NCI-H510A treated with DMSO at 0.1 percent for 48 hours (cell line): Measurements from ENCODE around the gene ROBO1.
A peak's percentile ranks its signal among the peaks of the same experiment; 100 is the strongest.
"Not testable (repeated sequence)": the region's sequence is repeated elsewhere in the genome, so short reads cannot be mapped to it uniquely, and the experiment has no call there.

Experiments
- DNase-seq: peaks from one replicate; lab custom pipeline; 2025; lab: John Stamatoyannopoulos, UW

The ROBO1 gene

GRCh38 chr3:79767905-79768267 is at the start of gene ROBO1:
ROBO1 (minus strand) TSS chr3:79767998.
- DNase-seq = peak; percentile 5

DNA sequence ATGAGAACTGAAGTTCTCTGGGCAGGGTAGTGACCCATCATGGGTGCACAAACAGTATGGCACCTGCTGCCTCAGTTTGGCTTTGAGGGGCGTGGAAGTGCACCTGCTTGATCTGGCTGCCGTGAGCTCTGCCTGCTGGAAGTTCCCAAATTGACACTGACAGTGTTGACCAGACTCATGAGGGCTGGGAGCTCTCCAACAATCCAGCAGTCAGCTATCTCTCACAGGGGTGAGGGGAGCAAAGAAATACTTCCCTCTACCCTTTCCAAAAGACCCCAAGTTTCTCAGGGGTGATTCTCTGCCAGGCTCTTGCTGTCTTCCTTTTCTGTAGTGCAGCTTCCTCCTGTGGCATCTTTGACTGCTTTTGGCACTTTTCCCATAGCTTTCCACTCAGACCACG is 49.4 kb upstream of the ROBO1 start:
- no peak for DNase-seq

GRCh38 chr3:79815478-79815877 is 47.7 kb upstream of the ROBO1 start:
- DNase-seq = no peak

GRCh38 chr3:79810581-79810980 is 42.8 kb upstream of the ROBO1 start:
- no peak for DNase-seq

GRCh38 chr3:79810092-79810491 is 42.3 kb upstream of the ROBO1 start:
- DNase-seq = no peak

- no peak for DNase-seq
Measured at GRCh38 chr3:79809106-79809505, 41.3 kb upstream of the ROBO1 start.

DNA sequence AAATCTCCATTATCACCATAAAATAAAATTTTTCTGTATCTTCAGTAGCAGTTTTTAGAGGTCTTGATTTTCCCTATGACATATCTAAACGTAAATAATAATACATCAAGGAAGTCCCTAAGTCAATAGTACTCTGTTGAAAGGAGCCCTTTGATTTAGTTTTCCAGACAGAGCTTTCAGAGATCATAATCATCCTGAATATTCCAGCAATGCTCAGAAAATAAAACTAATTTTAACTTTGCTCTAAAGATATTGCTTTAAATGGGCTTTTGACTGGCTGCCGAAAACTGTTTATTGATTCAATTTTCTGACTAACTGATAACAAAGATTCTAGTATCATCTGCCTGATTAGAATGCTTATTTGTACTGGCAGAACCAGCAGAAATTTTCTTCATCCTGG is 40.7 kb upstream of the ROBO1 start:
- DNase-seq = no peak

DNA sequence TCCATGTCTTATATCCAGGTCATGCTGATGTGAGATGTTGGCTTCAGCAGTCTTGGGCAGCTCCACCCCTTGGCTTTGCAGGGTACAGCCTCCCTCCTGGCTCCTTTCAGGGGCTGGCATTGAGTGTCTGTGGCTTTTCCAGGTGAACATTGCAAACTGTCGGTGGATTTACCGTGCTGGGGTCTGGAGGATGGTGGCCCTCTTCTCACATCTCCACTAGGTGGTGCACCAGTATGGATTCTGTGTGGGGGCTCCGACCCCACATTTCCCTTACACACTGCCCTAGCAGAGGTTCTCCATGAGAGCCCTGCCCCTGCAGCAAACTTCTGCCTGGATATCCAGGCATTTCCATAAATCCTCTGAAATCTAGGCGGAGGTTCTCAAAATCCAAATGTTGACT is 22.4 kb upstream of the ROBO1 start:
- not testable (repeated sequence) for DNase-seq

DNA sequence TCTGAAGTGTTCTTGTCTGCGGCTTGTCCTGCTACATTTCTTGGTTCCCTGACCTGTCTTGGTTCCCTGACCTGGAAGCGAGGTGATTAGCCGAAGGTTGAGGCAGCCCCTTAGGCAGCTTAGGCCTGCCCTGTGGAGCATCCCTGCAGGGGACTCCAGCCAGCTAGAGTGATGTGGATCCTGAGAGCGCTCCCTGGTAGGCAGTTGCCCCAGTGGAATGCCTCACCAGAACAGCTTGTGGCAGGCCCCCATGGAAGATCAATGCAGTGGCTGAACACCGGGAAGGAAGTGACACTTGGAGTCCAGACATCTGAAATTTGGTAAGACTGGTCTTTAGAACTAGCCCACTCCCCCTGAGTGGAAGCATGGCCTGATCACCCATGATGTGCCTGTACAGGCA is 5.5 kb upstream of the ROBO1 start:
- DNase-seq = no peak

DNA sequence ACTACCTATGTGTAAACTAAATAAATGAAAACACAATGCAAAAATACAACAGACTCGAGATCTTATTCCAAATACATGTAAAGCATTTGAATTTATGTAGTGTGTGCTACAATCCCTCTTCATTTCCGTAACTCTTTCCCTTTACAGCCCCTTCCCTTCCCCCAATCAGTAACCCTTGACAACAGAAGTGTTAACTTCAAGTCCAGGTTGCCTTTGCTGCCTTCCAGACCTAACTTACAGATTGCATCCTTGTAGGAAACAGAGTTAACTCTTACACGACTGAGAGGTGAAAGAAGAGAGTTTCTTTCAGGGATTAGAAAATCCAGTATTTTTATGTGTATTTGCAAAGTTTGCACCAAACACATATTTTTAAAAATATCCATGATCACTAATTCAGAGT is 1.4 kb upstream of the ROBO1 start:
- DNase-seq = no peak

GRCh38 chr3:79767194-79767904 is 449 bp downstream of the ROBO1 start:
- no peak for DNase-seq

DNA sequence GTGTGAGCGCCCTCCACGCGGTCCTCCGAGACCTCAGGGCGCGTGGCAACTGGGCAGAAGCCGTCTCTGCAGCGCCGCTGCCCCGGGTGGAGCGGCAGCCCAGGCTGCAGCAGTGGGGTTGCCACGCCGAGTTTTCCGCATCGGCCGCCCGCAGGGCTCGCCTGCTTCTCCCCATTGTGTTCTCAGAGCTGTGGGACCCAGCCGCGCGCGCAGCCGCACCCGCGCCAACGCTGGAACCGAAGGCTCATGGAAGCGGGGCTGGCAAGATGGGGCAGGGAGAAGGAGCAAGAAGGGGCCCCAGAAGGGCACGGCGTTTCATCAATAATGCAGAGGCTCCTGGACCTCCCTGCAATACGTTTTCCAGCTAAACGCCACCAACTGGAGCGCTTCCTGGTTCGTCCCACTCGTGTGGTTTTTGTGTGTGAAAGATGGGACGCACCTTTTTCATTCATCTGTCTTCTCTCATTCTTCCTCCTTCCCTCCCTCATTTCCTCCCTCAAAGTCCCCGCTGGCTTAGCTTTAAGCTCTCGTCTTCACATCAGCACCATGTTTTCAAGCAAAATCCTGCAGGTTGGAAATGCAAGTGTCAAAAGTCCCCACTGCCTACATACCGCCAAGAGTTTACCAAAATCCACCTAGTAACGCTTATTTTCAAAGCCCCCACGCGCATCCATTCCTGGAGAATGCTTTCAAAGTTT is 1.2 kb downstream of the ROBO1 start:
- no peak for DNase-seq

DNA sequence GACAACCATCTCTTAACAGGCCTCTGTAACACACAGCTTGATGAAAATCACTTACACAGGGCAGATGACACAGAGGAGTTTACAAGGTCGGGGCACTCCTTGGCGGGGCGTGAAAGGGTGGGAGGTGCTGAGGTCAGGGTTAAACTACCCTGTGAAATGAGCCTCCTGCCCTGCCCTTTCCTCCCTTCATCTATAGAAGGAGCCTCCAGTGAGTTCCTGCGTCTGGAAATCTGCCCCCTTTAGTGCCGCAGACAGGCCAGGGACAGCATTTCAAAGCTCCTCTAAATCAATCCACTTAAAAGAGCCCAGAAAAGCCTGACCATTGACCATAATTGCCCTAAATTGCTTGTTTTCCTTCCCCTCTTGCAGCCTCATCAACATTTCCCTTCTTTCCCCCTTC is 1.9 kb downstream of the ROBO1 start:
- no peak for DNase-seq

DNA sequence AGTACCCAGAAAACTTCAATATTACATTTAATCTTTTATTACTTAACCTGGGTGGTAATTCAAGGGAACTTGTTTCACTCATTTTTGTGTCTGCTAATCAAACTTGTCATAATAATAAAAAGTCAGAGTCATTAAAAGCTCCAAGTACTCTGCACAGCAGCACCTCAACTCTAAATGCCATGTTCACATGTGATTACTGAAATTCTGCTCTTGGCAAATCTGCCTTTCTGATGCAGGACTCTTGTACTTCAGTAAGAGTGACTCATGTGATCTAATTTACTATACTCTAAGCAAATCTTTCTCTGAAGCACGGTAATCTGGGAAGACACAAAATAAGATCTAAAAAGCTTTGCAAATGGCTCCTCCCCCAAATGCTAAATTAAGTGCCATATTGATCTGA is 6.4 kb downstream of the ROBO1 start:
- DNase-seq = no peak

GRCh38 chr3:79751703-79752102 is 16.1 kb downstream of the ROBO1 start:
- DNase-seq = no peak

GRCh38 chr3:79737530-79737929 is 30.3 kb downstream of the ROBO1 start:
- no peak for DNase-seq

GRCh38 chr3:79729096-79729495 is 38.7 kb downstream of the ROBO1 start:
- no peak for DNase-seq

DNA sequence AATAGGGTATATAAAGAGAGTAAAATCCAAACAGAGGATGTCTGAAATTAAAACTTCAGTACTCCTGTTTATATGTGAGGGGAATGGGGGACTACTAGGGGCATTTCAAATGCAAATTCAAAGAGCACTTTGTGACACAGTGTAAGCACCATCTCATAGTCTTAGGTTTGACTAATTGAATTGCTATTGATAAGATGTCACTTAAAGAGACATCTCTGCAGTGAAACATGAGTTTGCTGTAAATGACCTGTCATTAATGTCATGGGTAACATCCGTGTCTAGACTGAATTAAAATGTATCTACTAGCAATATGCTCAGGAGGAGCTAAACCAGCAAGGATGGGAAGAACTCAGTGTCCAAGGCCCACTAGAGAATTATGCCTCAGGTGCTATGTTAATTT is 41.0 kb downstream of the ROBO1 start:
- no peak for DNase-seq

DNA sequence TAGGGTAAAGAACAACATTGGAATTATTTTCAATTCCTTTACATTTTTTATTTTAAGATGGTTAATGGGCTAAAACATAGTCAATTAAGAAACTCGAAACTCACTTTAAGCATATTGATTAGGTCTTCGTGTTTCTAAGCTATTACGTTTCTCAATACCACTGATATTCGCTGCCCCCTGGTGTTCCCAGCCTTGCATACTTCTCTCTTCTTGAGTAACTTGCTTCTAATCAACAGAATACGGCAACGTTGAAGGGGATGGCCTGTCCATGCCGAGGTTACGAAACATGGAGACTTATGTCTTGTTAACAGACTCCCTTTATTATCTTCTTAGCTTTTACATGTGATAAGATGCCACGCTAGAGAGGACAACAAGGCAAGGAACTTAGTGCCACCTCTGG is 43.6 kb downstream of the ROBO1 start:
- no peak for DNase-seq

DNA sequence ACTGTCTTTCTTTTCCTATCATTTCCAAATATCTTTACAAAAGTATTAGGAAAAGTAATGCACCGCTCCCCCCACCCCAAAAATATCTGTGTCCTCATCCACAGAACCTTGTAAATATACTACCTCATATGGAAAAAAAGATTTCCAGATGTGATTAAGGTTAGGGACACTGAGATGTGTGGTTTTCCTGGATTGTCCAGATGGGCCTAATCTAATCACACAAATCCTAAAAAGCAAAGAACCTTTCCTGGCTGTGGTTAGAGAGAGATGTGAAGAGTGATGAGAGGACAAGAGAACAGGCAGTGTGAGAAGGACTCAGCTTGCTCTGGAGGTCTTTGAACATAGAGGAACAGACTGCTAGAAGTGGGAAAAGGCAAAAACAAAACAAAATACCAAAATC is 77.7 kb downstream of the ROBO1 start:
- DNase-seq = no peak

- DNase-seq = no peak
Measured at GRCh38 chr3:79685108-79685507, 82.7 kb downstream of the ROBO1 start.

DNA sequence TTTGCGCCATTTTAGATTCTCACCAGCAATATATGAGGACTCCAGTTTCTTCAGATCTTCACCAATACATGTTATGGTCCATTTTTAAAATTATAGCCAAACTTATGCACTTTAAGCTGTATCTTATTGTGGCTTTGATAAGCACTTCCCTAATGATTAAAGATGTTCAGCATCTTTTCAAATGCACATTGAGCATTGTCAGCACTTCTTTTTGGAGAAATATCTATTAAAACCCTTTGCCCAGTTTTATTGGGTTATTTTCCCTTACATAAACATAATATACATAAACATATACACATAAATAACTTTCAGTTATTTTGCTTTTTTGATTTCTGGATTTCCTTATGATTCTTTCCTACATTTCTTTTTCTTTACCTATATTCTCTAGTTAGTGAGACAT is 83.8 kb downstream of the ROBO1 start:
- no peak for DNase-seq

- no peak for DNase-seq
Measured at GRCh38 chr3:79672731-79673130, 95.1 kb downstream of the ROBO1 start.

GRCh38 chr3:79672075-79672474 is 95.7 kb downstream of the ROBO1 start:
- DNase-seq = no peak
